Urothelium cell line (cell line): ENCODE results near the gene MYO5C.

ENCODE experiments used
- DNase-seq: peaks from one replicate; pipeline ENCODE4 v3.0.0; 2011; ENCODE audit warnings: low spot score, mixed read lengths
- FAIRE-seq: peaks from 2 replicates; lab custom pipeline; 2011; peaks lifted over from hg19 to GRCh38; lab: Jason Lieb, UNC

Gene MYO5C

DNA sequence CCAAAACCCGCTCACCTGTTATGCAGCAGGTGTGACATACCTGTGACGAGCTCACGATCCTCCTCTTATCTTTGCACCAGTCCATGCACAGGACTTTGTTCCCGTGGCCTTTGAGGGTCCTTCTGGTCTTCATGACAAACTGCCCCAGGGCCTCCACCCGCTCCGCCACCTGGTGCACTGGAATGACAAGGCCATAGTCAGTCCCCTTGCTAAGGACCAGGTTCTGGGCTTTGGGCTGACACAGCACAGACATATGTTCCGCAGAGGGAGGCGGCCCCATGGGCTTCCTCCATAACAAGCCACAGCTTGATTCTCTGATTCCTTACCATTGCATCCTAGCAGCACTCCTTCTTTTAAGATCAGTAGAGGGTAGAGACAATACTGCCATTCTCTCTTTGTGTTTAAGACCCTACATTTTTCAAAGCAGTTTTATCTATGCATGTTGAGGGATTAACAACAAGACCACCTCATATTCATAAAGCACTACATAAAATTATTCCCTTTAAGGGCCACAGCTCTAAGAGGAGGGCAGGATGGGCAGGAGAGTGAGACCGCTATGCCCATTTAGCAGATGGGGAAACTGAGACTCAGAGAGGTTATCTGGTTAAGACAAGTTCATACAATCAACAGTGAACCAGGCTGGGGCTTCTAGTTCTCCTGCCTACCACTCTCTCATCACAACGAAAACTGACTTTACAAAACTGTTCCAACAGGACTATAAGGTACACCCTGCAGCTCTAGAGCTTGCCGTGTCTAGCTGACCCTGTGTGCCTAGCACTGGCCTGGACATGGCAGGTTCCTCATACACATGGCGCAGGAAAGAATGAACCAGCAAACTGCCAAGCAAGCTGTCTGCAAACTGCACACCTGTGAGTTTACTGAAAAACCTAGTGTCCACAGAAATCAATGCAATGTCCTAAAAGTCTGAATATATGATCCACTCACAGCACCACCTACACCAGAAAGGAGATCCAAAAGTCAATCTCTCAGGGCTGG lies 141.4 kb downstream of the MYO5C start:
- DNase-seq, result no peak
- FAIRE-seq, result no peak

DNA sequence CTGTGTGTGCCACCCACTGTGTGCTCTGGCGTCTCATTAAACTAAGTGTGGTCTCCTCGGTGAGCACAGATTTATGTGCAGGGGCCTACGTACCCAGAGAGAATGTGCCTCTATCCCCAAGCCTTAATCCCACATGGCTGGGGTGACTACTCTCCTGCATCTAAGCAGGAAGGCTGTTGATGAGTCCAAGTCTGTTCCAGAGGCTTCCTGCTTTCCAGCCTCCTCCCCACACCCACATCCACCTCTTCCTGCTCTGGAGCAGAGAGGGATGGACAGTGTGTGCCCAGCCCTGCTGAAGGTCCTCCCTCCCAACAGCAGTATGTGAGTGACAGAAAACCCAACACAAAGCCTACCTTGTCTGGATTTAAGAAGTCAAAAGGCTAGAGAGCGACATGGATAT lies 144.3 kb downstream of the MYO5C start:
- DNase-seq (no peak), FAIRE-seq (no peak)

- DNase-seq (no peak), FAIRE-seq (no peak)
Observed at GRCh38 chr15:52150871-52151270, 144.7 kb downstream of the MYO5C start.

- DNase-seq (no peak), FAIRE-seq (no peak)
Observed at GRCh38 chr15:52150043-52150825, 145.4 kb downstream of the MYO5C start.

DNA sequence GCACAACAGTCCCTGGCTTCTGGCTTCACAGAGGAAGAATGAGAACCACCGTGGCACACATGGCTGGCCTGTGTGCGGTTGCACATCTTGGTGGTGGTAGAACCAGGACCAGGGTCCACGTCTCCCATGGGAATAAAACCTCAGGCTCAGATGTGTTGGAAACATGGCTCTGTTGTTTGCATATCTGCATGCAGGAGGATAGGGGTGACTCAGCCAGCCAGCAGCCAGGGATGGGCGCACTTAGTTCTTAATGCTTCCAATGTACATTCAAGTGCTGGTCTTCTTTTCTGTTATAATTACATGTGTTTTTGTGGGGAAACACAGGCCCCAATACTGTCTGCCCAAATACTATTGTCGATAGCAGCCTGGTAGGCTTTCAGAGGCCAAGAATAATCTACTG lies 147.2 kb downstream of the MYO5C start:
- FAIRE-seq (no peak), DNase-seq (no peak)

GRCh38 chr15:52146776-52147175 lies 148.8 kb downstream of the MYO5C start:
- DNase-seq (no peak), FAIRE-seq (no peak)

DNA sequence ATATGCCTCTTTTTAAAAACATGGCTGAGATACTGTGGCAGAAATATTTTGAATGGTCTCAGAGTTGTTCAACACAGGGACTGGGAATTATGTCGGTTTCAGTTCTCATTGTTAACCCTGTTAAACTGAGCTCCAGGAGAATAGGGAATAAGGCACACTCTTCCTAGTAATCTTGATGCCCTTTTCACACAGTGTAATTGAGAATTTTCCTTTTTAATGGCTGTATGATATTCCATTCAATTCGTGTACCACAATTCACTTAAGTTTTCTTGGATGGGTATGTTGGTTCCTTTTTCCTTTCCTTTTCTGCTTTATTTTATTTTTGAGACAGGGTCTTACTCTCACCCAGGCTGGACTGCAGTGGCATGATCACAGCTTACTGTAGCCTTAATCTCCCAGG lies 149.3 kb downstream of the MYO5C start:
- no peak for FAIRE-seq

DNA sequence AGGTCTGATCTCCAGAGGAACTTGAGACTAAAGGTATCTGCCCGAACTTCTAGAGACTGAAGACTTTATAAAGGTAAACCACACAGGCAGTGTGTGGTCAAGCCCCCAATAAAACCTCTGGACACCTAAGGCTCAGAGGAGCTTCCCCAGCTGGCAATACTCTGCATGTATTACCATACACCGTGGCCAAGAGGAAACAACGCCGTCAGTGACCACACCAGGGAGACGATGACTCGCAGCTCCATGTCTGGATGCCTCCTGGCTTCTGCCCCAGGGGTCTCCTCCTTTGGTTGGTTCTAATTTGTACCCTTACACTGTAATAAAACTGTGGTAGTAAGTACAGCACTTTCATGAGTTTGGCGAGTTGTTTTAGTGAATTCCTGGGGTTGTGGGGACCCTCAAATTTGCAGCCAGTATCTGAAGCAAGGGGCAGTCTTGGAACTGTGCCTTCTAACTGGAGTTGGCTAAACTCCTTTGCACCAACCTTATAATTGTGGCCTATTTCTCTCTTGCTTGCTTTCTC lies 150.9 kb downstream of the MYO5C start:
- FAIRE-seq, result no peak
- DNase-seq, result peak; percentile 44

More for the DNA sequence above, 149.3 kb downstream of the MYO5C start:
- no peak for DNase-seq

DNA sequence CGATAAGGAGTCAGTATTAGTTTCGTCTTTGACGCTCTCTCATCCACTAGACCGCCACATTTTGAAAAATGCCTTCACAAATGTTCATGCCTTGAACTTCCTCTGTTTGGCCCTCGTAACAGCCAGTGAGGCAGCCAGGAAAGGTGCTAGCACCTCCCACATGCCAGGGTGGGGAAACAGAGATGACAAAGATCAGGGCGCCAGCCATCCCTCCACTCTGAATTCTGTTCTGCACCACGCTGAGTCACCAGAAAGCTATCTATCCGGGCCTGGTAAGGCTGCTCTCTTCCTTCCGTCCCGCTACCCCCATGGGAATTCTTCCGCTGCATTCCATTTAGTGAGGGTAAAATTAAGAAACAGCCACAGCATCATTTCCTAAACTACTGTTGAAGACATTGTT lies 151.7 kb downstream of the MYO5C start:
- FAIRE-seq (peak; percentile 59), DNase-seq (peak; percentile 91)
